Central memory CD4-positive, alpha-beta T cell (primary cell): ENCODE measurements around the gene ICAM5.
"Not testable (repeated sequence)": the region's sequence is repeated elsewhere in the genome, so short reads cannot be mapped to it uniquely, and the experiment has no call there.

Experiments used
- DNase-seq: peaks from one replicate; pipeline ENCODE4 v3.0.0; 2022
- total RNA-seq, 3 experiments: gene quantifications; one replicate each; lab custom pipeline; 2026; lab: John Stamatoyannopoulos, UW

ICAM5 gene
- 0 to 1.4 (median 0.11) reads per million in 3 experiments for total RNA-seq

- DNase-seq = peak; percentile 17
Measured at GRCh38 chr19:10289836-10290356, at the start of gene ICAM5. Gene ICAM5, plus strand, starts transcription at chr19:10289952. Its CDS starts 92 bp downstream, at chr19:10290044.

GRCh38 chr19:10241826-10242449, 47.8 kb upstream of the ICAM5 start:
- not testable (repeated sequence) for DNase-seq

GRCh38 chr19:10243606-10244005, 46.1 kb upstream of the ICAM5 start:
- no peak for DNase-seq

- DNase-seq = no peak
Measured at GRCh38 chr19:10245189-10245939, 44.4 kb upstream of the ICAM5 start.

GRCh38 chr19:10246511-10246910, 43.2 kb upstream of the ICAM5 start:
- DNase-seq = no peak

- peak; percentile 97 for DNase-seq
Measured at GRCh38 chr19:10251792-10252694, 37.7 kb upstream of the ICAM5 start, which contains the start of gene MRPL4. Gene MRPL4, plus strand, starts transcription at chr19:10252214. Its CDS starts 40 bp downstream, at chr19:10252254.

- DNase-seq = no peak
Measured at GRCh38 chr19:10252707-10253106, 37.0 kb upstream of the ICAM5 start.

GRCh38 chr19:10254244-10254643, 35.5 kb upstream of the ICAM5 start:
- no peak for DNase-seq

GRCh38 chr19:10255358-10255757, 34.4 kb upstream of the ICAM5 start:
- no peak for DNase-seq

- no peak for DNase-seq
Measured at GRCh38 chr19:10256551-10256950, 33.2 kb upstream of the ICAM5 start.

GRCh38 chr19:10256970-10257615, 32.7 kb upstream of the ICAM5 start:
- no peak for DNase-seq

- DNase-seq = no peak
Measured at GRCh38 chr19:10258080-10258710, 31.6 kb upstream of the ICAM5 start.

- peak; percentile 82 for DNase-seq
Measured at GRCh38 chr19:10259162-10259905, 30.4 kb upstream of the ICAM5 start.

- DNase-seq = no peak
Measured at GRCh38 chr19:10260141-10260584, 29.6 kb upstream of the ICAM5 start.

GRCh38 chr19:10262771-10263170, 27.0 kb upstream of the ICAM5 start:
- DNase-seq = no peak

- no peak for DNase-seq
Measured at GRCh38 chr19:10266706-10267105, 23.0 kb upstream of the ICAM5 start.

- DNase-seq = no peak
Measured at GRCh38 chr19:10268071-10268470, 21.7 kb upstream of the ICAM5 start.

GRCh38 chr19:10269333-10270179, 20.2 kb upstream of the ICAM5 start:
- peak; percentile 81 for DNase-seq

- peak; percentile 68 for DNase-seq
Measured at GRCh38 chr19:10270180-10270615, 19.6 kb upstream of the ICAM5 start.
